T-helper 9 cell (primary cell): ENCODE results near the gene CAPZA1.

Source experiments
- DNase-seq: peaks from one replicate; pipeline ENCODE4 v3.0.0-alpha.2; 2020

The CAPZA1 gene

GRCh38 chr1:112702420-112703261 is 83.0 kb downstream of the CAPZA1 start:
- no peak for DNase-seq

GRCh38 chr1:112703706-112704105 is 84.1 kb downstream of the CAPZA1 start:
- DNase-seq: no peak

- DNase-seq: no peak
Observed at GRCh38 chr1:112704391-112704933, 84.8 kb downstream of the CAPZA1 start.

GRCh38 chr1:112704934-112705627 is 85.4 kb downstream of the CAPZA1 start:
- no peak for DNase-seq

- DNase-seq: peak; percentile 33
Observed at GRCh38 chr1:112706505-112707220, 87.0 kb downstream of the CAPZA1 start, which contains the start of gene RHOC. RHOC (minus strand) TSS chr1:112707127; CDS start chr1:112703799, 3,328 bp downstream.

GRCh38 chr1:112707221-112708001 is 87.8 kb downstream of the CAPZA1 start:
- peak; percentile 47 for DNase-seq

- no peak for DNase-seq
Observed at GRCh38 chr1:112708002-112708448, 88.4 kb downstream of the CAPZA1 start.

GRCh38 chr1:112708489-112708888 is 88.9 kb downstream of the CAPZA1 start:
- no peak for DNase-seq

- DNase-seq: no peak
Observed at GRCh38 chr1:112710159-112710558, 90.5 kb downstream of the CAPZA1 start.

GRCh38 chr1:112710586-112710985 is 91.0 kb downstream of the CAPZA1 start:
- DNase-seq: no peak

- DNase-seq: no peak
Observed at GRCh38 chr1:112711041-112711440, 91.4 kb downstream of the CAPZA1 start.

GRCh38 chr1:112711670-112712069 is 92.0 kb downstream of the CAPZA1 start:
- no peak for DNase-seq

- no peak for DNase-seq
Observed at GRCh38 chr1:112712191-112712590, 92.6 kb downstream of the CAPZA1 start.

GRCh38 chr1:112712701-112713128 is 93.1 kb downstream of the CAPZA1 start:
- DNase-seq: no peak

GRCh38 chr1:112713466-112714312 is 94.1 kb downstream of the CAPZA1 start:
- DNase-seq: no peak

GRCh38 chr1:112714313-112715263 is 95.0 kb downstream of the CAPZA1 start:
- no peak for DNase-seq

GRCh38 chr1:112715264-112716053 is 95.8 kb downstream of the CAPZA1 start, which contains the start of gene PPM1J:
PPM1J (minus strand) TSS chr1:112715332; CDS start chr1:112715301, 31 bp downstream.
- DNase-seq: peak; percentile 96

GRCh38 chr1:112716133-112716720 is 96.6 kb downstream of the CAPZA1 start:
- DNase-seq: peak; percentile 78
